GM12875 (cell line): ENCODE measurements around the gene SCAMP2.
"Not testable (repeated sequence)": the region's sequence is repeated elsewhere in the genome, so short reads cannot be mapped to it uniquely, and the experiment has no call there.

Source experiments
- H3K4me3 ChIP-seq: one replicate; pipeline ENCODE4 v1.5.1; 2011; ENCODE audit warnings: low read depth, low read length, control low read depth
- CTCF ChIP-seq: IDR thresholded peaks from 2 replicates; pipeline ENCODE4 v1.5.1; 2011; ENCODE audit warnings: low read depth, mild to moderate bottlenecking, control low read depth, inconsistent platforms, low read length, moderate library complexity, borderline replicate concordance; ENCODE audit not compliant: insufficient read depth

SCAMP2 gene

DNA sequence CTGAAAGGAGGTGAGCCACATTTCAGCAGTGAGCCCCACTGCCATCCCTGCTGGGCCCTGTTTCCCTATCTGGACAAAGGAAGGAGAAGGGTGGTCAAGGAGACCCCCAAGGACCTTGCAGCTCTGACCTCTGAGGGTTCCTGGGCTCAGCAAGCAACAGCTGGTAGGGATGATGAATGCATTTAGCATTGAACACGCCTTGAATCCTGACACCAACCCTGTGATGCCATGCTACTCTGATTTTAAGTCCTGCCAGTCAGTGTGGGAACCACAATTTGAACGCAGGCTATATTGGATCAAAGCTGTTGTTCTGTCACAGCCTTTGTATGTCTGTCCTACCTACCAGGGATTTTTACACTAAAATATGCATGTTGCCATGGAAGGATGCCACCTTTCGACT lies 23.2 kb upstream of the SCAMP2 start:
- H3K4me3 ChIP-seq: no peak overlapping the region
- TF ChIP-seq CTCF: no peak

- H3K4me3 ChIP-seq: no peak overlapping the region
These were observed 22.7 kb upstream of the SCAMP2 start for GRCh38 chr15:74895830-74896229.

GRCh38 chr15:74894383-74894782 lies 21.2 kb upstream of the SCAMP2 start:
- H3K4me3 ChIP-seq: not testable (repeated sequence)

More at GRCh38 chr15:74895830-74896229, 22.7 kb upstream of the SCAMP2 start:
- TF ChIP-seq CTCF: no peak

DNA sequence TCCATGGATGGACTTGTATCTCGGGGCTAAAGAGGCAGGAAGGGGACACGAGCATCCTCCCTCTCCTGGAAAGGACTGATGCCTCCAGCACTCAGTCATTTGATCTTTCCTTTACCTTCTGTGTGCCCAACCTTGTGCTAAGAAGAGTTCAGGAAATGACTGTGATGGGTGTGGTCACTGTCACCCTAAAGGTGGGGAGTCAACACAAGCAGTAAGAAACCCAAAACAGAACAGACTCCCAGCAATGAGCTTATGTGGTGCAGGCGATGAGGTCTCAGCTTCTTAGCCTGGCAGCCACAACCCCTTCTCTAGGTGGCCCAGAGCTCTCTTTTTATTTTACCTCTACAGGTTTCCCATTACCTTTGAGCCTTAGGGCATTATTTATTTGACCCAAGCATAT lies 20.5 kb upstream of the SCAMP2 start:
- H3K4me3 ChIP-seq: no peak overlapping the region
- TF ChIP-seq CTCF: no peak

DNA sequence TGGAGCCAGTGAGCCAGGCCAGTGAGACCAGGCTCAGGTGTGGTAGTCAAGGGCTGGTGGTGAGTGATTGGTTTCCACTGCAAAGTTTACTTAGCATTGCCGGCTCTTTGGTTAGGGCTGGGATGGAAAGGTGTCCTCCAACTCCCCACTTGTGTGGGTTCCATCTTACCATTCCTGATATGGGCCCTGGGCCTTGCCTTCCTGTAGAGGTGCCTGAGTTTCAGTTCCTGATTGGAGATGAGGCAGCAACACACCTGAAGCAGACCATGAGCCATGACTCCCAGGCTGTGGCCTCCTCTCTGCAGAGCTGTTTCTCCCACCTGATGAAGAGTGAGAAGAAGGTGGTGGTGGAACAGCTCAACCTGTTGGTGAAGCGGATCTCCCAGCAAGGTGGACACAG lies 19.8 kb upstream of the SCAMP2 start:
- no peak overlapping the region for H3K4me3 ChIP-seq
- no peak for TF ChIP-seq CTCF

GRCh38 chr15:74892313-74892712 lies 19.1 kb upstream of the SCAMP2 start:
- no peak overlapping the region for H3K4me3 ChIP-seq
- TF ChIP-seq CTCF: no peak

- TF ChIP-seq CTCF: no peak
- no peak overlapping the region for H3K4me3 ChIP-seq
These were observed 18.3 kb upstream of the SCAMP2 start for GRCh38 chr15:74891469-74891868.

- peak overlapping the region; percentile 94 for H3K4me3 ChIP-seq
- no peak for TF ChIP-seq CTCF
These were observed 17.4 kb upstream of the SCAMP2 start for GRCh38 chr15:74890665-74890960.
